Endothelial cell (in vitro differentiated cells): ENCODE measurements around the gene SMIM35. TPM values are rescaled to one million over a fixed set of nuclear protein-coding genes. Genes with fewer than 3 reads are reported as not detected.

Experiments used
- DNase-seq: peaks from one replicate; pipeline ENCODE4 v3.0.0; 2021; ENCODE audit warnings: low spot score
- H3K27ac Mint-ChIP-seq: one replicate; pipeline ENCODE4 v1.8.0; 2021; ENCODE audit warnings: mixed read lengths, inconsistent platforms; ENCODE audit not compliant: unreplicated experiment
- H3K27me3 Mint-ChIP-seq: one replicate; pipeline ENCODE4 v1.8.0; 2021; ENCODE audit warnings: mild to moderate bottlenecking, moderate library complexity, mixed read lengths, inconsistent platforms; ENCODE audit not compliant: unreplicated experiment
- H3K36me3 Mint-ChIP-seq: one replicate; pipeline ENCODE4 v1.8.0; 2021; ENCODE audit warnings: mild to moderate bottlenecking, low read depth, mixed read lengths, inconsistent platforms; ENCODE audit not compliant: unreplicated experiment
- H3K4me1 Mint-ChIP-seq: one replicate; pipeline ENCODE4 v1.8.0; 2021; ENCODE audit warnings: mild to moderate bottlenecking, mixed read lengths, inconsistent platforms; ENCODE audit not compliant: unreplicated experiment
- H3K4me3 Mint-ChIP-seq: one replicate; pipeline ENCODE4 v1.8.0; 2021; ENCODE audit warnings: mild to moderate bottlenecking, mixed read lengths, inconsistent platforms; ENCODE audit not compliant: unreplicated experiment
- H3K9me3 Mint-ChIP-seq: one replicate; pipeline ENCODE4 v1.8.0; 2021; ENCODE audit warnings: mixed read lengths, inconsistent platforms; ENCODE audit not compliant: unreplicated experiment
- CTCF ChIP-seq: fragments of 200-600 bp; sonication (generic); IDR thresholded peaks from one replicate; pipeline ENCODE4 v1.5.0; 2021; ENCODE audit warnings: antibody characterized with exemption; ENCODE audit not compliant: unreplicated experiment
- total RNA-seq: library from RNA; stranded (reverse); fragmentation: NEBNext Ultra II Directional; extraction: Animal tissue kit (Norgen Biotek cat#: 25700); gene quantifications from one replicate; pipeline ENCODE4 v1.2.1, GENCODE V29; 2021; ENCODE audit not compliant: unreplicated experiment

SMIM35 gene
- total RNA-seq, 1 donor from 2014 or later: not detected

DNA sequence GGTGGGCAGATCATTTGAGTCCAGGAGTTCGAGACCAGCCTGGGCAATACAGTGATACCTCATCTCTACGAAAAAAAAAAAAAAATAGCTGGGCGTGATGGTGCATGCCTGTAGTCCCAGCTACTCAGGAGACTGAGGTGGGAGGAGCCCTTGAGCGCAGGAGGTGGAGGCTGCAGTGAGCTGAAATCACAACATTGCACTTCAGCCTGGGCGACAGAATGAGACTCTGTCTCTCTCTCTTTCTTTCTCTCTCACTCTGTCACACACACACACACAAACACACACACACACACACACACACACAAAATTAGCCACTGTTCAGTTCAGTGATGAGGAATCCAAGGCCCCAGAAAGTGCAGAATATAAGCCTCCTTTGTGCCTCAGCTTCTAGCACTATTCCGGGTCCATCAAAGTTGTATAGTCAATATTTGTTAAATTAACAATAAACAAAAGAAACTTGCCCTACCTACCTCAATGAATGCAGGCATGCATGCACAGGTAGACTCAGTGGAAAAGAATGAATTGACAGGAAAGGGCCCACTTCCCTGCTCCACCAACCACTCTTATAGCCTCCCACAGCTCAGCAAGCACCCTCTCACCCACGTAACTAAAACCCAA lies 3.9 kb upstream of the SMIM35 start:
- Mint-ChIP-seq H3K4me3 (peak overlapping the region; percentile 65), H3K27me3 (peaks cover 7% of the 10 kb centered on the region), H3K4me1 (peaks cover 24% of the 10 kb centered on the region), H3K27ac (no peak overlapping the region), H3K36me3 (peaks cover 11% of the 10 kb centered on the region), H3K9me3 (no peaks in the 10 kb centered on the region)
- DNase-seq: no peak
- no peak for TF ChIP-seq CTCF

- Mint-ChIP-seq H3K36me3 (peaks cover 11% of the 10 kb centered on the region), H3K27me3 (peaks cover 8% of the 10 kb centered on the region), H3K4me3 (no peak overlapping the region), H3K27ac (no peak overlapping the region), H3K9me3 (no peaks in the 10 kb centered on the region), H3K4me1 (peaks cover 30% of the 10 kb centered on the region)
- no peak for DNase-seq
- no peak for TF ChIP-seq CTCF
Observed at GRCh38 chr11:118088531-118088930, 1.8 kb upstream of the SMIM35 start.

DNA sequence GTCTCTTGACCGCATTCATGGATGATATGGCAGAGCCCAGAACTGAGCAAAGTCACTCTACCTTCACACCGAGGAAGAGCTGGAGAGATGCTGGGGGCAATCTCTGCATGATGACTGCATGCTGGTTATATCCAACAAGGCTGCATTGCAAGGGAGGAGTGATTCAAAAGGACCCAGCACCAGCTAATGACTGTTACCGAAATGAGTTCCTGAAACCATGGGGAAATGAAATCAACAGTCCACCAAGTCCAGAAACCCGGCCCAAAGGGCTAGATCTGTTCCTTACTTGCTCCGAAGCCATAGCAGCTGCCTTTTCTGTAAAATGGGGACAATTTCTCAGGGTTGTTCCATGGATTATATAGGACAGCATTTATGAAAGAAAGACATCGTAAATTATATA lies 1.2 kb upstream of the SMIM35 start:
- no peak for DNase-seq
- Mint-ChIP-seq H3K27me3 (peaks cover 10% of the 10 kb centered on the region), H3K9me3 (no peaks in the 10 kb centered on the region), H3K4me3 (no peak overlapping the region), H3K4me1 (peaks cover 30% of the 10 kb centered on the region), H3K36me3 (peaks cover 11% of the 10 kb centered on the region), H3K27ac (no peak overlapping the region)
- no peak for TF ChIP-seq CTCF

DNA sequence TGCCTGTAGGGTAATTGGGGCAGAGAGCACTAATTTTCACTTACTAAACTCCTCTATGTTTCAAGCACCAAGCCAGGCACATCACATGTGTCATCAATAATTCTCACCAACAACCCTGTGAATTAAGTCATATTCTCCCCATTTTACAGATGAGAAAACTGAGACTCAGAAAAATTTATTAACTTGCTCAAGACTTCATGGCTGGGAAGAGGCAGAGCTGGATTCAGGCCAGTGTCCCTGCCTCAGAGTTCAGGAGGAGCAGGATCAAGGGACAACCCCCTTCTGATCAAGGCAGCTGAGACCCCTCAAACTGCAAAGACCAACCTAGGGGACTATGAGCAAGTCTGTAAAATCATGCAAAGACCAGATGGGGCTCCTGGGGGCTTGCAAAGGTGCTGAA lies 2.1 kb downstream of the SMIM35 start:
- Mint-ChIP-seq H3K27ac (no peak overlapping the region), H3K9me3 (no peaks in the 10 kb centered on the region), H3K27me3 (peaks cover 10% of the 10 kb centered on the region), H3K4me1 (peaks cover 24% of the 10 kb centered on the region), H3K36me3 (peaks cover 8% of the 10 kb centered on the region), H3K4me3 (no peak overlapping the region)
- TF ChIP-seq CTCF: no peak
- no peak for DNase-seq

- peaks cover 24% of the 10 kb centered on the region for H3K4me1 Mint-ChIP-seq
- H3K27ac Mint-ChIP-seq: no peak overlapping the region
- no peak overlapping the region for H3K4me3 Mint-ChIP-seq
- no peaks in the 10 kb centered on the region for H3K9me3 Mint-ChIP-seq
- H3K27me3 Mint-ChIP-seq: peaks cover 10% of the 10 kb centered on the region
- peaks cover 8% of the 10 kb centered on the region for H3K36me3 Mint-ChIP-seq
- no peak for DNase-seq
- no peak for TF ChIP-seq CTCF
Observed at GRCh38 chr11:118084247-118084646, 2.5 kb downstream of the SMIM35 start.
